ENCODE measurements around the gene CENPA. TPM values are rescaled to one million over a fixed set of nuclear protein-coding genes. Genes with fewer than 3 reads are reported as not detected.
A peak's percentile ranks its signal among the peaks of the same experiment; 100 is the strongest.

Gene CENPA
- polyA plus RNA-seq, 2 of the 4 experiments (the other 2 are of a cell fraction): 45.7 to 46.0 TPM

DNA sequence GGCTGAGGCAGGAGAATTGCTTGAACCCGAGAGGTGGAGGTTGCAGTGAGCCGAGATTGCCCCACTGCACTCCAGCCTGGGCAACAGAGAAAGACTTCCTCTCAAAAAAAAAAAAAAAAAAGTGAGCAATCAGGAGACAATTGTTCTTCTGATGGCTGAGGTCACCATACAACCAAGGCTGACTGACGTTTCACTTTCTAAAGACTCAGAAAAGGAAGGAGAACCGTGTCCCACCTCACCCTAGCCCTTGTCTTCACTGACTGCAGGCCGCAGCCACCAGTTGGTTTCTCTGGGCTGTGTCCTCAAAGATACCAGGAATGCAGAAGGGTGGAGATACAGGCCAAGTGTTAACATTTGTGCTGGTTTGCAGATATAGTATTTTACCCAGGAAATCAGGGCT, 29.5 kb upstream of the CENPA start:
- WGBS (ENCODE audit: missing lambda C conversion rate): 82% methylated on average over 5 of the region's 5 CpGs
- TF ChIP-seq, protein P1, sequence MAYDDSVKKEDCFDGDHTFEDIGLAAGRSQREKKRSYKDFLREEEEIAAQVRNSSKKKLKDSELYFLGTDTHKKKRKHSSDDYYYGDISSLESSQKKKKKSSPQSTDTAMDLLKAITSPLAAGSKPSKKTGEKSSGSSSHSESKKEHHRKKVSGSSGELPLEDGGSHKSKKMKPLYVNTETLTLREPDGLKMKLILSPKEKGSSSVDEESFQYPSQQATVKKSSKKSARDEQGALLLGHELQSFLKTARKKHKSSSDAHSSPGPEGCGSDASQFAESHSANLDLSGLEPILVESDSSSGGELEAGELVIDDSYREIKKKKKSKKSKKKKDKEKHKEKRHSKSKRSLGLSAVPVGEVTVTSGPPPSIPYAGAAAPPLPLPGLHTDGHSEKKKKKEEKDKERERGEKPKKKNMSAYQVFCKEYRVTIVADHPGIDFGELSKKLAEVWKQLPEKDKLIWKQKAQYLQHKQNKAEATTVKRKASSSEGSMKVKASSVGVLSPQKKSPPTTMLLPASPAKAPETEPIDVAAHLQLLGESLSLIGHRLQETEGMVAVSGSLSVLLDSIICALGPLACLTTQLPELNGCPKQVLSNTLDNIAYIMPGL (CRISPR knock-in tag; IDR thresholded peaks at IDR 0.05; ENCODE audit: borderline replicate concordance): no peak
- no peak for TF ChIP-seq RFX5 (IDR thresholded peaks at IDR 0.05)
- no peak for TF ChIP-seq NFE2L2 (conservative IDR thresholded peaks at IDR 0.05; ENCODE audit: low read length)
- TF ChIP-seq RAD21 (conservative IDR thresholded peaks at IDR 0.05 in 1 of 2, IDR thresholded peaks at IDR 0.05 in 1 of 2): no peak
- TF ChIP-seq JUNB (IDR thresholded peaks at IDR 0.05): no peak
- TF ChIP-seq CEBPB (IDR thresholded peaks at IDR 0.05): no peak
- no peak for TF ChIP-seq POLR2AphosphoS2 (conservative IDR thresholded peaks at IDR 0.05; ENCODE audit: low read length)
- TF ChIP-seq, protein P2, sequence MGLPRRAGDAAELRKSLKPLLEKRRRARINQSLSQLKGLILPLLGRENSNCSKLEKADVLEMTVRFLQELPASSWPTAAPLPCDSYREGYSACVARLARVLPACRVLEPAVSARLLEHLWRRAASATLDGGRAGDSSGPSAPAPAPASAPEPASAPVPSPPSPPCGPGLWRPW (IDR thresholded peaks at IDR 0.05): no peak
- no peak for TF ChIP-seq TFCP2L1 (CRISPR knock-in tag; IDR thresholded peaks at IDR 0.05)
- TF ChIP-seq FOSL2 (IDR thresholded peaks at IDR 0.05): no peak
- no peak for TF ChIP-seq FOSL2 (CRISPR knock-in tag; IDR thresholded peaks at IDR 0.05)
- no peak for TF ChIP-seq USF2 (IDR thresholded peaks at IDR 0.05)
- TF ChIP-seq HOXB13 (CRISPR knock-in tag; IDR thresholded peaks at IDR 0.05; ENCODE audit: low read depth): no peak
- no peak for TF ChIP-seq ATOH8 (CRISPR knock-in tag; IDR thresholded peaks at IDR 0.05; ENCODE audit: low read depth)
- TF ChIP-seq HDAC2 (IDR thresholded peaks at IDR 0.05): no peak
- TF ChIP-seq MAFK (IDR thresholded peaks at IDR 0.05; ENCODE audit: partially characterized antibody): no peak
- TF ChIP-seq NR3C1 (IDR thresholded peaks at IDR 0.05): no peak
- peaks cover 3% of the 10 kb centered on the region; the same call in 2 of the 3 replicates for H3K9me3 ChIP-seq
- CTCF ChIA-PET: interaction anchor here (0.6 to 7.4 kb wide), 7 partner anchors 11 to 254 kb away, joined by 3 to 72 read pairs (median 4); no protein-coding TSS in a partner anchor
- peaks cover 66% of the 10 kb centered on the region for H3K4me1 ChIP-seq
- DNase-seq (ENCODE audit: low read depth in 1 of 2, low spot score in 1 of 2) (no peak), ATAC-seq (no peak), FAIRE-seq (no peak)
- H3K27ac ChIP-seq: peak overlapping the region; percentile 97
- H3K4me2 ChIP-seq: no peak overlapping the region
- H3K4me3 ChIP-seq: no peak overlapping the region
- POLR2A ChIA-PET: no interaction called here

DNA sequence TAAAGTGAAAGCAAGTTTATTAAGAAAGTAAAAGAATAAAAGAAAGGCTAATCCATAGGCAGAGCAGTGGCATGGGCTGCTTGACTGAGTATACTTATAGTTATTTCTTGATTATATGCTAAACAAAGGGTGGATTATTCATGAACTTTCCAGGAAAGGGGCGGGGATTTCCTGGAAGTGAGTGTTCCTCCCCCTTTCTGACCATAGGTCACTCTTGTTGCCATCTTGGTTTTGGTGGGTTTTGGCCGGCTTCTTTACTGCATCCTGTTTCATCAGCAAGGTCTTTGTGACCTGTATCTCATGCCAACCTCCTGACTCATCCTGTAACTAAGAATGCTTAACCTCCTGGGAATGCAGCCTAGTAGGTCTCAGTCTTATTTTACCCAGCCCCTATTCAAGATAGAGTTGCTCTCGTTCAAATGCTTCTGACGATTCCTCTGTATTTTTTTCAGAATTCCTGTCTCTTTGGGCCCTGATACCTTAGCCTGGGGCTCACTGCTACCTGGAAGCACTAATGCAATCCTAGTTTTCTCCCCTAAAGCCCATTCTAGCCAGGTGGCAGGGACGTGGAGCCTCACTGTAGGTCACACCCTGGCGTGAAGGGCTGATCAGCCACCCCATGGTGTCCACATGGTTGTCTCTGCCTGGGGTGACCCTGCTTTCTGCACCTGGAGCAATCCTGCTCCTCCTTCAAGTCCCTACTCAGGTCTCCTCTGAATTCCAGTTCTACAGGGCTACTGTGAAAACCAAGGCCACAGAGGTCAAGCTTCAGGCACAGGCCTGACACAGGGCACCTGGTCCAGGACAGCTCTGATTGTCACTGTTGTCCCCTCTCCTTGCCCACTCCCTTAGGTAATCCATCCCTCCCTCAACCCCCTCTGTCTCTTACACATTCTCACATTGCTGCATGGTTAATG, 27.7 kb upstream of the CENPA start:
- FAIRE-seq (peak; percentile 67), ATAC-seq (peak; percentile 70 to 91), DNase-seq (ENCODE audit: low read depth in 1 of 2, low spot score in 1 of 2) (peak; percentile 70 to 98)
- Histone ChIP-seq H3K4me2 (peak overlapping the region; percentile 70), H3K4me1 (peaks cover 57% of the 10 kb centered on the region), H3K4me3 (no peak overlapping the region), H3K9me3 (no peaks in the 10 kb centered on the region), H3K27ac (peak overlapping the region; percentile 97)
- POLR2A ChIA-PET: interaction anchor here (0.8 kb wide), 1 partner anchor 11 kb away, joined by 3 read pairs; no protein-coding TSS in a partner anchor
- 8% methylated on average over 6 of the region's 6 CpGs for WGBS (ENCODE audit: missing lambda C conversion rate)
- CTCF ChIA-PET: interaction anchor here (1.6 to 7.4 kb wide), 5 partner anchors 11 to 161 kb away, joined by 3 to 72 read pairs (median 12); no protein-coding TSS in a partner anchor
- TF ChIP-seq NFE2L2 (conservative IDR thresholded peaks at IDR 0.05; ENCODE audit: low read length) (no peak), ELK1 (IDR thresholded peaks at IDR 0.05; ENCODE audit: low read depth, low read length) (no peak), NPAS2 (CRISPR knock-in tag; IDR thresholded peaks at IDR 0.05; ENCODE audit: borderline replicate concordance) (no peak), HOXA7 (CRISPR knock-in tag; IDR thresholded peaks at IDR 0.05) (no peak; the same call in 1 of the 2 replicates), RCOR1 (IDR thresholded peaks at IDR 0.05; ENCODE audit: low read depth, low read length) (no peak), MAZ (IDR thresholded peaks at IDR 0.05; ENCODE audit: borderline replicate concordance, low read depth, low read length) (no peak), SMC3 (IDR thresholded peaks at IDR 0.05) (peak; percentile 19; the same call in 2 of the 3 replicates), SREBF2 (IDR thresholded peaks at IDR 0.05) (no peak), JUNB (IDR thresholded peaks at IDR 0.05) (peak; percentile 89), ATOH8 (CRISPR knock-in tag; IDR thresholded peaks at IDR 0.05; ENCODE audit: low read depth) (peak; percentile 71), FOXS1 (CRISPR knock-in tag; IDR thresholded peaks at IDR 0.05) (no peak), USF2 (IDR thresholded peaks at IDR 0.05) (no peak), EHMT2 (IDR thresholded peaks at IDR 0.05; ENCODE audit: low read depth) (no peak)
- TF ChIP-seq, protein P1 (CRISPR knock-in tag; IDR thresholded peaks at IDR 0.05; ENCODE audit: borderline replicate concordance): no peak

Measured in A549 (cell line).